ENCODE measurements around the gene WDR90. TPM values are rescaled to one million over a fixed set of nuclear protein-coding genes. Genes with fewer than 3 reads are reported as not detected.

The WDR90 gene
- total RNA-seq, 1 experiment from 2014 or later: 68.2 TPM

DNA sequence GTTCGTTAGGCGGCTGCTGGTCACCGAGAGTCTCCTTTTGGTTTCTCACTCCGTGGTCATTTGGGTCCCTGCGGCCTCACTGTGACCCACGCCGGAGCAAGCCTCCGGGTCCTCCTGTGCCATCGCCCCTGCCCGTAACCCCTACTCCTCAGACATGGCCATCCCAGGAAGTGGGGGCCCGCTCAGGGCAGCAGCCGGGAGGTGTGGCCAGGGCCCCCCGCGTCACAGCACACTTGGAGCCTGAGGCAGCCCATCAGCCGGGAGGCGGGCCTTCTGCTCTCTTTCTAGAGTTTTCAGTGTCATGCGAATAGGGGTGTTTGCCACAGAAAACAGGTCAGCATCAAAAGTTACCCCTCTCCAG is 26.3 kb upstream of the WDR90 start:
- Mint-ChIP-seq H3K27me3 (ENCODE audit: low read depth) (no peaks in the 10 kb centered on the region), H3K36me3 (ENCODE audit: insufficient read depth in 1 of 3, low read depth in 3 of 3) (peaks cover 0 to 10% (median 0%) of the 10 kb centered on the region in 3 experiments; a peak in 3 of 7 replicates), H3K27ac (0 out of 7 replicates have a peak overlapping the region, but pooled peaks of 1 of the 3 experiments have one; percentile 32), H3K4me1 (peaks cover 16 to 34% of the 10 kb centered on the region in 2 experiments), H3K4me3 (no peak overlapping the region), H3K9me3 (no peaks in the 10 kb centered on the region)
- Histone ChIP-seq H3K27ac (ENCODE audit: insufficient read length, low read depth, low read length) (no peak overlapping the region), H2BK20ac (ENCODE audit: low read depth, low read length, poor library complexity, severe bottlenecking) (no peak overlapping the region), H3K79me2 (ENCODE audit: insufficient read depth, low read length) (no peaks in the 10 kb centered on the region), H3K79me1 (ENCODE audit: insufficient read depth, low read depth, low read length, poor library complexity, severe bottlenecking) (no peaks in the 10 kb centered on the region), H3T11ph (ENCODE audit: low read length) (no peak overlapping the region), H2BK5ac (ENCODE audit: insufficient read length, low read length) (no peak overlapping the region), H2AK5ac (ENCODE audit: insufficient read length, low read length) (no peak overlapping the region), H3K9ac (ENCODE audit: extremely low read depth, insufficient read length, low read length) (no peak overlapping the region), H3K4me2 (ENCODE audit: insufficient read depth, insufficient read length, low read length) (no peak overlapping the region), H4K8ac (replicated peaks; ENCODE audit: insufficient read length, low read depth, low read length) (no peak overlapping the region), H2BK120ac (ENCODE audit: low read depth, low read length, poor library complexity, severe bottlenecking) (no peak overlapping the region), H3K4ac (ENCODE audit: low read depth, low read length) (no peak overlapping the region), H2AFZ (ENCODE audit: low read length) (no peak overlapping the region), H4K91ac (ENCODE audit: insufficient read length, low read depth, low read length) (no peak overlapping the region), H4K20me1 (ENCODE audit: control insufficient read depth, insufficient read depth, insufficient read length) (no peaks in the 10 kb centered on the region), H3K4me1 (ENCODE audit: insufficient read depth, low read length) (no peaks in the 10 kb centered on the region; the same call in 1 of the 2 replicates), H3K56ac (ENCODE audit: insufficient read length, low read depth, low read length) (no peak overlapping the region), H3K18ac (ENCODE audit: insufficient read length, low read depth, low read length) (no peak overlapping the region), H3K14ac (ENCODE audit: insufficient read depth, low read length) (no peak overlapping the region), H3K9me3 (ENCODE audit: control insufficient read depth, low read depth, low read length) (no peaks in the 10 kb centered on the region), H3K23ac (ENCODE audit: insufficient read length, low read depth, low read length) (no peak overlapping the region), H2BK12ac (ENCODE audit: insufficient read length, low read depth, low read length) (no peak overlapping the region), H3K23me2 (ENCODE audit: insufficient read length, low read depth, low read length, poor library complexity, severe bottlenecking) (no peaks in the 10 kb centered on the region), H2BK15ac (ENCODE audit: low read depth, low read length) (no peak overlapping the region), H3K27me3 (ENCODE audit: insufficient read depth, low read length) (no peaks in the 10 kb centered on the region), H4K5ac (ENCODE audit: insufficient read length, low read depth, low read length) (no peak overlapping the region)
- no CpG with 5 or more reads among the region's 17 CpGs for WGBS (ENCODE audit: extremely low coverage, insufficient read length, low lambda C conversion rate)
- peak; percentile 43 for DNase-seq
- TF ChIP-seq, protein P1, sequence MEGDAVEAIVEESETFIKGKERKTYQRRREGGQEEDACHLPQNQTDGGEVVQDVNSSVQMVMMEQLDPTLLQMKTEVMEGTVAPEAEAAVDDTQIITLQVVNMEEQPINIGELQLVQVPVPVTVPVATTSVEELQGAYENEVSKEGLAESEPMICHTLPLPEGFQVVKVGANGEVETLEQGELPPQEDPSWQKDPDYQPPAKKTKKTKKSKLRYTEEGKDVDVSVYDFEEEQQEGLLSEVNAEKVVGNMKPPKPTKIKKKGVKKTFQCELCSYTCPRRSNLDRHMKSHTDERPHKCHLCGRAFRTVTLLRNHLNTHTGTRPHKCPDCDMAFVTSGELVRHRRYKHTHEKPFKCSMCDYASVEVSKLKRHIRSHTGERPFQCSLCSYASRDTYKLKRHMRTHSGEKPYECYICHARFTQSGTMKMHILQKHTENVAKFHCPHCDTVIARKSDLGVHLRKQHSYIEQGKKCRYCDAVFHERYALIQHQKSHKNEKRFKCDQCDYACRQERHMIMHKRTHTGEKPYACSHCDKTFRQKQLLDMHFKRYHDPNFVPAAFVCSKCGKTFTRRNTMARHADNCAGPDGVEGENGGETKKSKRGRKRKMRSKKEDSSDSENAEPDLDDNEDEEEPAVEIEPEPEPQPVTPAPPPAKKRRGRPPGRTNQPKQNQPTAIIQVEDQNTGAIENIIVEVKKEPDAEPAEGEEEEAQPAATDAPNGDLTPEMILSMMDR (conservative IDR thresholded peaks at IDR 0.05): no peak
